Smooth muscle cell (in vitro differentiated cells): Measurements from ENCODE around the gene INA. TPM values are rescaled to one million over a fixed set of nuclear protein-coding genes. Genes with fewer than 3 reads are reported as not detected.

ENCODE experiments used
- DNase-seq: peaks from one replicate; lab custom pipeline; 2025; ENCODE audit not compliant: unreplicated experiment; lab: John Stamatoyannopoulos, UW
- H2AFZ ChIP-seq: fragments of 200-600 bp; sonication (generic); 2 replicates; pipeline ENCODE4 v1.6.0; 2016; ENCODE audit warnings: antibody characterized with exemption, low read depth, mild to moderate bottlenecking
- H3F3A ChIP-seq: fragments of 200-600 bp; sonication (generic); 2 replicates; pipeline ENCODE4 v1.6.0; 2017; ENCODE audit warnings: antibody characterized with exemption, low read depth
- H3K27ac ChIP-seq: fragments of 200-600 bp; sonication (generic); 2 replicates; pipeline ENCODE4 v1.5.1; 2016; ENCODE audit warnings: low read depth, mild to moderate bottlenecking
- H3K27me3 ChIP-seq: fragments of 200-600 bp; sonication (generic); 2 replicates; pipeline ENCODE4 v1.6.1; 2016; ENCODE audit warnings: low read depth, mild to moderate bottlenecking
- H3K36me3 ChIP-seq: fragments of 200-600 bp; sonication (generic); 2 replicates; pipeline ENCODE4 v1.5.1; 2016; ENCODE audit warnings: low read depth
- H3K4me1 ChIP-seq: fragments of 200-600 bp; sonication (generic); 2 replicates; pipeline ENCODE4 v1.5.1; 2016; ENCODE audit warnings: low read depth
- H3K4me2 ChIP-seq: fragments of 200-600 bp; sonication (generic); 2 replicates; pipeline ENCODE4 v1.6.0; 2016; ENCODE audit warnings: mild to moderate bottlenecking
- H3K4me3 ChIP-seq: fragments of 200-600 bp; sonication (generic); 2 replicates; pipeline ENCODE4 v1.5.1; 2016; ENCODE audit warnings: mild to moderate bottlenecking
- H3K79me2 ChIP-seq: fragments of 200-600 bp; sonication (generic); 2 replicates; pipeline ENCODE4 v1.6.0; 2016; ENCODE audit warnings: low read depth, mild to moderate bottlenecking
- H3K9ac ChIP-seq: fragments of 200-600 bp; sonication (generic); 2 replicates; pipeline ENCODE4 v1.6.0; 2016; ENCODE audit warnings: low read depth
- H3K9me3 ChIP-seq: fragments of 200-600 bp; sonication (generic); replicated peaks from 2 replicates; pipeline ENCODE4 v1.5.1; 2016; ENCODE audit warnings: low read depth
- H4K20me1 ChIP-seq: fragments of 200-600 bp; sonication (generic); 2 replicates; pipeline ENCODE4 v1.6.0; 2016; ENCODE audit warnings: low read depth
- whole genome bisulfite sequencing: methylation state at CpG from one replicate; pipeline ENCODE4 v1.1.7; 2016; ENCODE audit warnings: low lambda C conversion rate; 5-methylcytosine and 5-hydroxymethylcytosine counted together
- polyA plus RNA-seq: library from polyadenylated mRNA; unstranded; fragments of >200 nt; fragmentation: Nextera tagmentation; extraction: Ambion mirVana; gene quantifications from 2 replicates; pipeline ENCODE4 v1.2.1, GENCODE V29; 2016
- total RNA-seq: library from RNA; depleted of rRNA; stranded (reverse); fragments of >200 nt; gene quantifications from 2 replicates; pipeline ENCODE4 v1.2.3, GENCODE V29; 2014
- TF ChIP-seq, protein P1 (sequence below): fragments of 200-600 bp; sonication (generic); IDR thresholded peaks from 2 replicates; pipeline ENCODE4 v1.5.1; 2017; ENCODE audit warnings: borderline replicate concordance, mild to moderate bottlenecking, antibody characterized with exemption; ENCODE audit not compliant: insufficient read depth, poor library complexity, severe bottlenecking

INA gene
- total and polyA plus RNA-seq, 2 experiments from 2014 or later = 1.7 to 5.0 TPM

GRCh38 chr10:103310197-103310596 lies 33.3 kb downstream of the INA start:
- H3K27ac ChIP-seq = no peak overlapping the region
- no peak overlapping the region for H2AFZ ChIP-seq
- H3K36me3 ChIP-seq = peaks cover 2% of the 10 kb centered on the region
- H3F3A ChIP-seq = no peaks in the 10 kb centered on the region
- DNase-seq = no peak
- 93% methylated on average over 1 of the region's 1 CpG for WGBS
- no peaks in the 10 kb centered on the region for H3K9me3 ChIP-seq
- H3K4me1 ChIP-seq = no peaks in the 10 kb centered on the region
- H3K9ac ChIP-seq = no peak overlapping the region
- no peaks in the 10 kb centered on the region for H4K20me1 ChIP-seq
- H3K79me2 ChIP-seq = no peaks in the 10 kb centered on the region
- no peaks in the 10 kb centered on the region for H3K27me3 ChIP-seq
- TF ChIP-seq, protein P1, sequence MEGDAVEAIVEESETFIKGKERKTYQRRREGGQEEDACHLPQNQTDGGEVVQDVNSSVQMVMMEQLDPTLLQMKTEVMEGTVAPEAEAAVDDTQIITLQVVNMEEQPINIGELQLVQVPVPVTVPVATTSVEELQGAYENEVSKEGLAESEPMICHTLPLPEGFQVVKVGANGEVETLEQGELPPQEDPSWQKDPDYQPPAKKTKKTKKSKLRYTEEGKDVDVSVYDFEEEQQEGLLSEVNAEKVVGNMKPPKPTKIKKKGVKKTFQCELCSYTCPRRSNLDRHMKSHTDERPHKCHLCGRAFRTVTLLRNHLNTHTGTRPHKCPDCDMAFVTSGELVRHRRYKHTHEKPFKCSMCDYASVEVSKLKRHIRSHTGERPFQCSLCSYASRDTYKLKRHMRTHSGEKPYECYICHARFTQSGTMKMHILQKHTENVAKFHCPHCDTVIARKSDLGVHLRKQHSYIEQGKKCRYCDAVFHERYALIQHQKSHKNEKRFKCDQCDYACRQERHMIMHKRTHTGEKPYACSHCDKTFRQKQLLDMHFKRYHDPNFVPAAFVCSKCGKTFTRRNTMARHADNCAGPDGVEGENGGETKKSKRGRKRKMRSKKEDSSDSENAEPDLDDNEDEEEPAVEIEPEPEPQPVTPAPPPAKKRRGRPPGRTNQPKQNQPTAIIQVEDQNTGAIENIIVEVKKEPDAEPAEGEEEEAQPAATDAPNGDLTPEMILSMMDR = no peak
- H3K4me2 ChIP-seq = no peak overlapping the region
- no peak overlapping the region for H3K4me3 ChIP-seq

DNA sequence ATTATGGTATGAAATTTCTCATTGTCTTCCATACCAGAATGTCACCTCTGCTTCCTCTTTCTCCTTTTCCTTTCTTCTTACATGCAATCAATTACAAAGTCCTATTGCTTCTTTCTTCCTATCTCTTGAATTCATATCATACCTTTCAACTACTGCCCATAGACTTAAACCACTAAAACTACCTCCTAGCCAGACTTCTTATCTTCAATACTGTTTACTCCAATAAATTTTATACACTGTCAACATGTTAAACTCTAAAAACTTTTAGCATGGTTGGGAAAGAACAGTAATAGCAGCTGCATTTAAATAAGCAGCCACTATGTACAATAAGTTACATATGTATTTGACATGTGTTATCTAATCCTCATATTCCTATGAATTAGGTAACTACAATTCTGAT lies 39.1 kb downstream of the INA start:
- H3K27ac ChIP-seq = no peak overlapping the region
- no peaks in the 10 kb centered on the region for H3K9me3 ChIP-seq
- no peaks in the 10 kb centered on the region for H3K4me1 ChIP-seq
- TF ChIP-seq, protein P1 = no peak
- no peak overlapping the region for H3K9ac ChIP-seq
- no peaks in the 10 kb centered on the region for H3F3A ChIP-seq
- no peak overlapping the region for H3K4me3 ChIP-seq
- H3K27me3 ChIP-seq = no peaks in the 10 kb centered on the region
- no peak overlapping the region for H2AFZ ChIP-seq
- no peaks in the 10 kb centered on the region for H4K20me1 ChIP-seq
- no peak overlapping the region for H3K4me2 ChIP-seq
- peaks cover 7% of the 10 kb centered on the region for H3K36me3 ChIP-seq
- no peaks in the 10 kb centered on the region for H3K79me2 ChIP-seq
- no peak for DNase-seq

- no peaks in the 10 kb centered on the region for H3K27me3 ChIP-seq
- no peaks in the 10 kb centered on the region for H4K20me1 ChIP-seq
- no peaks in the 10 kb centered on the region for H3F3A ChIP-seq
- peaks cover 3% of the 10 kb centered on the region for H3K36me3 ChIP-seq
- no peak overlapping the region for H3K9ac ChIP-seq
- H2AFZ ChIP-seq = no peak overlapping the region
- H3K9me3 ChIP-seq = no peaks in the 10 kb centered on the region
- no peak overlapping the region for H3K4me3 ChIP-seq
- no peak overlapping the region for H3K27ac ChIP-seq
- no peaks in the 10 kb centered on the region for H3K79me2 ChIP-seq
- TF ChIP-seq, protein P1 = no peak
- no peaks in the 10 kb centered on the region for H3K4me1 ChIP-seq
- WGBS = 99% methylated on average over 7 of the region's 7 CpGs
- no peak for DNase-seq
- H3K4me2 ChIP-seq = no peak overlapping the region
Measured at GRCh38 chr10:103327906-103328305, 51.0 kb downstream of the INA start.

- H3K27me3 ChIP-seq = no peaks in the 10 kb centered on the region
- no peak overlapping the region for H3K9ac ChIP-seq
- H4K20me1 ChIP-seq = no peaks in the 10 kb centered on the region
- no peaks in the 10 kb centered on the region for H3K9me3 ChIP-seq
- H3K4me1 ChIP-seq = no peaks in the 10 kb centered on the region
- no peak overlapping the region for H3K4me2 ChIP-seq
- TF ChIP-seq, protein P1 = peak; percentile 72
- H3F3A ChIP-seq = no peaks in the 10 kb centered on the region
- H3K79me2 ChIP-seq = no peaks in the 10 kb centered on the region
- no peaks in the 10 kb centered on the region for H3K36me3 ChIP-seq
- no peak for DNase-seq
- H3K27ac ChIP-seq = no peak overlapping the region
- no peak overlapping the region for H2AFZ ChIP-seq
- WGBS = 98% methylated on average over 2 of the region's 2 CpGs
- H3K4me3 ChIP-seq = no peak overlapping the region
Measured at GRCh38 chr10:103333934-103334520, 57.1 kb downstream of the INA start.
